Measurements from ENCODE around the gene IGF2R.

Gene IGF2R

GRCh38 chr6:159939591-159940016 lies 29.3 kb upstream of the IGF2R start:
- no peak overlapping the region for H3K4me3 ChIP-seq (ENCODE audit: low read length)
- H3K9ac ChIP-seq (ENCODE audit: low read length), result no peak overlapping the region
- no peak overlapping the region for H3K27ac ChIP-seq (ENCODE audit: low read length)
- H3K9me3 ChIP-seq (ENCODE audit: control insufficient read depth, low read depth, low read length), result peaks cover 3% of the 10 kb centered on the region
- no peaks in the 10 kb centered on the region for H3K36me3 ChIP-seq (ENCODE audit: control insufficient read depth, low read depth, low read length)
- H3K27me3 ChIP-seq (ENCODE audit: control insufficient read depth, insufficient read depth, low read length), result no peaks in the 10 kb centered on the region
- no peaks in the 10 kb centered on the region for H3K4me1 ChIP-seq (ENCODE audit: control insufficient read depth, low read depth, low read length)

- Histone ChIP-seq H3K9ac (ENCODE audit: low read length) (no peak overlapping the region), H3K27ac (ENCODE audit: low read length) (no peak overlapping the region), H3K36me3 (ENCODE audit: control insufficient read depth, low read depth, low read length) (no peaks in the 10 kb centered on the region), H3K4me1 (ENCODE audit: control insufficient read depth, low read depth, low read length) (no peaks in the 10 kb centered on the region), H3K27me3 (ENCODE audit: control insufficient read depth, insufficient read depth, low read length) (no peaks in the 10 kb centered on the region), H3K4me3 (ENCODE audit: low read length) (no peak overlapping the region), H3K9me3 (ENCODE audit: control insufficient read depth, low read depth, low read length) (peaks cover 3% of the 10 kb centered on the region)
Observed at GRCh38 chr6:159941286-159942113, 27.4 kb upstream of the IGF2R start.

DNA sequence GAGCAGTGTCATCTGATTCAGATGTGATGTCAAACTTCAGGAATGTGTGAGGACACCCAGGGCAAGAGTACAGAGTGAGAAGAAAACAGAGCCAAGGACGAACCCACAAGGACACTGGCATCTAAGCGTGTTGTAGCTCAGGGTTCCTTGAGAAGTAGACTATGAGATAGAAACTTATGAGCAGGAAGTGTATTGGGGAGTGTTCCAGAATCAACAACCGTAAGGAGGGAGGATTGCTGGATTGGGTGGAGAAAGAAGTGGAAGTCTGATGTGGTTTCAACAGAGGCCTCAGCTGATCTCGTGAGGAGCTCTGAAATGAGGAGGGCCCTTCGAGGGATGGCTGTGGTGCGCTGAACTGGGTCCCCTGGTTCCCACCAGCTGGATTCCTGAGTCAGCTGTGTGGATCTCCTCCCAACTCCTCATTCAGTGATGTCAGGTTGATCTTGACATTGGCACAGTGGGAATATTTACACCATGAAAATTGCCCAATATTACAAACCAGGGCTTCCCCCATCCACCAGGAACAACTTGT lies 25.7 kb upstream of the IGF2R start:
- Histone ChIP-seq H3K27ac (ENCODE audit: low read length) (no peak overlapping the region), H3K4me1 (ENCODE audit: control insufficient read depth, low read depth, low read length) (peaks cover 11% of the 10 kb centered on the region), H3K4me3 (ENCODE audit: low read length) (no peak overlapping the region), H3K27me3 (ENCODE audit: control insufficient read depth, insufficient read depth, low read length) (no peaks in the 10 kb centered on the region), H3K9ac (ENCODE audit: low read length) (no peak overlapping the region), H3K36me3 (ENCODE audit: control insufficient read depth, low read depth, low read length) (no peaks in the 10 kb centered on the region), H3K9me3 (ENCODE audit: control insufficient read depth, low read depth, low read length) (peaks cover 3% of the 10 kb centered on the region)

DNA sequence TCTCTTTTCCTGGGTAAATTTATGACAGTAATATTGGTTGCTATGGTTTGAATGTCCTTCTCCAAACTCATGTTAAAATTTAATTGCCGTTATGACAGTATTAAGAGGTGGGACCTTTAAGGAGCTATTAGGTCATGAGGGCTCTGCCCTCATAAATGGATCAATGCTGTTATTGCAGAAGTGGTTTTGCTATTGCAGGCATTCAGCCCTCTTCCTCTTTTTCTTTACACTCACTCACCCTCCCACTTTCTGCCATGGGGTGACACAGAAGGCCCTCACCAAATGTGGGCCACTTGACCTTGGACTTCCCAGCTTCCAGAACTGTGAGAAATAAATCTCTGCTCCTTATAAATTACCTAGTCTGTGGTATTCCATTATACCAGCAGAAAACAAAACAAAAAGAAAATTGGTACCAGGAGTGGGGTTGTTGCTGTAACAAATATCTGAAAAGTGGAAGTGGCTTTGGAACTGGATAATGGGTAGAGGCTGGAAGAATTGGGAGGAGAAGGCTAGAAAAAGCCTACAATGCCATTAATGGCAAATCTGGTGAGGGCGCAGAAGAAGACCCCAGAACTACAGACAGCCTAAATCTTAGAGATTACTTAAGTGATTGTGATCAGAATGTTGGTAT lies 24.8 kb upstream of the IGF2R start:
- Histone ChIP-seq H3K27me3 (ENCODE audit: control insufficient read depth, insufficient read depth, low read length) (no peaks in the 10 kb centered on the region), H3K9ac (ENCODE audit: low read length) (no peak overlapping the region), H3K36me3 (ENCODE audit: control insufficient read depth, low read depth, low read length) (no peaks in the 10 kb centered on the region), H3K27ac (ENCODE audit: low read length) (no peak overlapping the region), H3K4me1 (ENCODE audit: control insufficient read depth, low read depth, low read length) (peaks cover 11% of the 10 kb centered on the region), H3K9me3 (ENCODE audit: control insufficient read depth, low read depth, low read length) (peaks cover 3% of the 10 kb centered on the region), H3K4me3 (ENCODE audit: low read length) (no peak overlapping the region)

GRCh38 chr6:159945801-159946392 lies 23.0 kb upstream of the IGF2R start:
- peaks cover 3% of the 10 kb centered on the region for H3K9me3 ChIP-seq (ENCODE audit: control insufficient read depth, low read depth, low read length)
- H3K36me3 ChIP-seq (ENCODE audit: control insufficient read depth, low read depth, low read length), result no peaks in the 10 kb centered on the region
- no peak overlapping the region for H3K4me3 ChIP-seq (ENCODE audit: low read length)
- no peak overlapping the region for H3K9ac ChIP-seq (ENCODE audit: low read length)
- no peaks in the 10 kb centered on the region for H3K27me3 ChIP-seq (ENCODE audit: control insufficient read depth, insufficient read depth, low read length)
- H3K4me1 ChIP-seq (ENCODE audit: control insufficient read depth, low read depth, low read length), result peaks cover 11% of the 10 kb centered on the region
- H3K27ac ChIP-seq (ENCODE audit: low read length), result no peak overlapping the region

GRCh38 chr6:159946912-159947311 lies 22.0 kb upstream of the IGF2R start:
- Histone ChIP-seq H3K9me3 (ENCODE audit: control insufficient read depth, low read depth, low read length) (peaks cover 3% of the 10 kb centered on the region), H3K9ac (ENCODE audit: low read length) (no peak overlapping the region), H3K36me3 (ENCODE audit: control insufficient read depth, low read depth, low read length) (no peaks in the 10 kb centered on the region), H3K27me3 (ENCODE audit: control insufficient read depth, insufficient read depth, low read length) (no peaks in the 10 kb centered on the region), H3K4me3 (ENCODE audit: low read length) (no peak overlapping the region), H3K4me1 (ENCODE audit: control insufficient read depth, low read depth, low read length) (peaks cover 11% of the 10 kb centered on the region), H3K27ac (ENCODE audit: low read length) (no peak overlapping the region)

DNA sequence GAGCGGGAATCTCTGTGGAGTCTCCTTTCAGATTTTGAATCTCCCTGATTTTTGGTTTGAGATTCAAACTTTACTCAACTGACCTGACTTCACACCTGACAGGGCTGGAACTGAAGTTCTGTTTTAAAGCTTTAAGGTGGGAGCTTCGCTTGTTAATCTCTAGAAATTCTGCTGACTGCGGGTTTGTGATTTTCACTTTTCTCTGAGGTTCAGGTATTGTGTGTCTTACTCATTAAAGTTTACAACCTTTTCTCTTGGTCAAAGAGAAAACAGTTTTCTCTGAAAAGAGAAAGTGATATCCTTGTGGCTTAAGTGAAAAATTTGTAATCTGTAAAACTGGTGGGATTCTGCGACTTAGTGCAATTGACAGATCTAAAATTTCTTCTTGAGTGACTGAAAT lies 20.7 kb upstream of the IGF2R start:
- H3K27ac ChIP-seq (ENCODE audit: low read length), result no peak overlapping the region
- peaks cover 11% of the 10 kb centered on the region for H3K4me1 ChIP-seq (ENCODE audit: control insufficient read depth, low read depth, low read length)
- H3K4me3 ChIP-seq (ENCODE audit: low read length), result no peak overlapping the region
- peaks cover 3% of the 10 kb centered on the region for H3K9me3 ChIP-seq (ENCODE audit: control insufficient read depth, low read depth, low read length)
- H3K36me3 ChIP-seq (ENCODE audit: control insufficient read depth, low read depth, low read length), result no peaks in the 10 kb centered on the region
- no peaks in the 10 kb centered on the region for H3K27me3 ChIP-seq (ENCODE audit: control insufficient read depth, insufficient read depth, low read length)
- no peak overlapping the region for H3K9ac ChIP-seq (ENCODE audit: low read length)

- Histone ChIP-seq H3K36me3 (ENCODE audit: control insufficient read depth, low read depth, low read length) (no peaks in the 10 kb centered on the region), H3K9ac (ENCODE audit: low read length) (no peak overlapping the region), H3K9me3 (ENCODE audit: control insufficient read depth, low read depth, low read length) (no peaks in the 10 kb centered on the region), H3K27ac (ENCODE audit: low read length) (no peak overlapping the region), H3K27me3 (ENCODE audit: control insufficient read depth, insufficient read depth, low read length) (no peaks in the 10 kb centered on the region), H3K4me1 (ENCODE audit: control insufficient read depth, low read depth, low read length) (peaks cover 9% of the 10 kb centered on the region), H3K4me3 (ENCODE audit: low read length) (no peak overlapping the region)
Observed at GRCh38 chr6:159951772-159952171, 17.1 kb upstream of the IGF2R start.

DNA sequence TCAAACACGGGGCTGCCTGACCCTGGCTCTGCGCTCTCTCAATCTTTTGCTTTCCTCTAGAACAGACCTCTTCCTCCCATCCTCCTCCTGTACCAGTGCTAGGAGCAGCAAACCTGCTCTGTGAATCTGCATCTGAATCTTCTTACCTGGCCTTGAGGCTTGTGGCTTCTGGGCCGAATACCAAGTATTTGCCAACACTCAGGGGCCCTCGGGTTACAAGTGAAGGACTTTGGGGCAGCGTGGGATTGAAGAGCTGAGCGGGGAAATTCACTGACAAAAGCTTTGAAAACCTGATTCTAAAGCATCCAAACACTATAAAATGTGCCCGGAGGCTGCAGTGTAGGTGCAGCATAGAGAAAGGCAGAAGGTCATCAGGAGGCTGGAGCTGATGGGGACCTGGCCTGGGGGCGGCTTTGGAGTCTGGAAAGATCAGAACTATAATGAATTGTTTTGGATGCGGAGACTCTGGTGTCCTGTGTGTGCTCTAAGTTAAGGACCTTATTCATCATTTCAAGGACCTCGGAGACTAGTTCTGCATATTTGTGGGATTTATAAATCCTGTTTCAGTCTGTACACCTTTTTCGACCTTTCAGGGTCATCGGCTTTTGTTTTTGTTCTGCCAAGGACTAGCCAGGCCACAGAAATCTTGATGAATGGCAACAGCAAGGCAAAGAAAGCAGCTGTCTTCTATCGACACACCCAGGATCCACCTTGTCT lies 16.4 kb upstream of the IGF2R start:
- Histone ChIP-seq H3K4me3 (ENCODE audit: low read length) (no peak overlapping the region), H3K9ac (ENCODE audit: low read length) (no peak overlapping the region), H3K36me3 (ENCODE audit: control insufficient read depth, low read depth, low read length) (no peaks in the 10 kb centered on the region), H3K9me3 (ENCODE audit: control insufficient read depth, low read depth, low read length) (no peaks in the 10 kb centered on the region), H3K27ac (ENCODE audit: low read length) (no peak overlapping the region), H3K4me1 (ENCODE audit: control insufficient read depth, low read depth, low read length) (peaks cover 2% of the 10 kb centered on the region), H3K27me3 (ENCODE audit: control insufficient read depth, insufficient read depth, low read length) (no peaks in the 10 kb centered on the region)

- no peak overlapping the region for H3K27ac ChIP-seq (ENCODE audit: low read length)
- H3K4me3 ChIP-seq (ENCODE audit: low read length), result no peak overlapping the region
- H3K4me1 ChIP-seq (ENCODE audit: control insufficient read depth, low read depth, low read length), result no peaks in the 10 kb centered on the region
Observed at GRCh38 chr6:159953091-159953601, 15.7 kb upstream of the IGF2R start.

DNA sequence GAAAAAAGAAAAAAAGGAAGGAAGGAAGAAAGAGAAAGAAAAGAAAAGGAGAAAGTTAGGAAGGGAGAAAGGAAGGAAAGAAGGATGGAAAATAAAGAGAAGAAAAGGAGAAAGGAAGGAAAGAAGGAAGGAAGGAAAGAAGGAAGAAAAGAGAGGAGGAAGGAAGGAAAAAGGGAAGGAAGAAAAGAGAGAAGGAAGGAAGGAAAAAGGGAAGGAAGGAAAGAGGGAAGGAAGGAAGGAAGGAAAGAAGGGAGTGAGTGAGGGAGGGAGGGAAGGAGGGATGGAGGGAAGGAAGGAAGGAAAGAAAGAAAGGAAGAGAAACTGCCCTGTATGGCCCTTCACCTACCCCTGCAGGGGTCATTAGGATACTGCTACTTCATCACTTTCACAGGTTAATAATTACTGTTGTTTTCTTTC lies 12.9 kb upstream of the IGF2R start:
- Histone ChIP-seq H3K36me3 (ENCODE audit: control insufficient read depth, low read depth, low read length) (no peaks in the 10 kb centered on the region), H3K27me3 (ENCODE audit: control insufficient read depth, insufficient read depth, low read length) (no peaks in the 10 kb centered on the region), H3K4me1 (ENCODE audit: control insufficient read depth, low read depth, low read length) (no peaks in the 10 kb centered on the region), H3K4me3 (ENCODE audit: low read length) (no peak overlapping the region), H3K27ac (ENCODE audit: low read length) (no peak overlapping the region), H3K9me3 (ENCODE audit: control insufficient read depth, low read depth, low read length) (no peaks in the 10 kb centered on the region), H3K9ac (ENCODE audit: low read length) (no peak overlapping the region)

More at GRCh38 chr6:159953091-159953601, 15.7 kb upstream of the IGF2R start:
- H3K36me3 ChIP-seq (ENCODE audit: control insufficient read depth, low read depth, low read length), result no peaks in the 10 kb centered on the region
- H3K9ac ChIP-seq (ENCODE audit: low read length), result no peak overlapping the region
- no peaks in the 10 kb centered on the region for H3K27me3 ChIP-seq (ENCODE audit: control insufficient read depth, insufficient read depth, low read length)
- H3K9me3 ChIP-seq (ENCODE audit: control insufficient read depth, low read depth, low read length), result no peaks in the 10 kb centered on the region

All from iPS-18a (cell line).